HepG2 (cell line): ENCODE measurements around the gene FOXK2. TPM values are rescaled to one million over a fixed set of nuclear protein-coding genes. Genes with fewer than 3 reads are reported as not detected.

Source experiments
- ARNTL ChIP-seq: sonication (generic); formaldehyde crosslinking; IDR thresholded peaks from 2 replicates; pipeline ENCODE4 v1.4.0; 2020; ENCODE audit warnings: mild to moderate bottlenecking, missing genetic modification reagents
- DNMT1 ChIP-seq: sonication (generic); formaldehyde crosslinking; IDR thresholded peaks from 2 replicates; pipeline ENCODE4 v1.5.1; 2020; ENCODE audit warnings: mild to moderate bottlenecking, missing genetic modification reagents
- HNRNPUL1 ChIP-seq: fragments of 200-400 bp; formaldehyde crosslinking; IDR thresholded peaks from 2 replicates; pipeline ENCODE4 v1.6.1; 2017; ENCODE audit warnings: low read depth, mild to moderate bottlenecking, low read length, moderate library complexity
- KMT2A ChIP-seq: sonication (generic); formaldehyde crosslinking; IDR thresholded peaks from 2 replicates; pipeline ENCODE4 v1.4.0; 2020; ENCODE audit warnings: missing genetic modification reagents
- KMT2B ChIP-seq: IDR thresholded peaks from 2 replicates; pipeline ENCODE4 v1.6.1; 2016; ENCODE audit warnings: missing genetic modification reagents, missing compliant biosample characterization
- MTERF4 ChIP-seq: sonication (generic); formaldehyde crosslinking; IDR thresholded peaks from 2 replicates; pipeline ENCODE4 v1.8.0; 2023; ENCODE audit warnings: mild to moderate bottlenecking, missing genetic modification reagents
- NAIF1 ChIP-seq: sonication (generic); formaldehyde crosslinking; IDR thresholded peaks from 2 replicates; pipeline ENCODE4 v1.5.0; 2020; ENCODE audit warnings: mild to moderate bottlenecking, missing genetic modification reagents, borderline replicate concordance
- NFE2L1 ChIP-seq: sonication (generic); formaldehyde crosslinking; IDR thresholded peaks from 2 replicates; pipeline ENCODE4 v1.4.0; 2020; ENCODE audit warnings: missing genetic modification reagents, mild to moderate bottlenecking, borderline replicate concordance
- PCBP2 ChIP-seq: fragments of 200-400 bp; formaldehyde crosslinking; optimal IDR thresholded peaks from 2 replicates; pipeline ENCODE3; 2018; ENCODE audit warnings: low read length, low read depth; ENCODE audit not compliant: poor library complexity, severe bottlenecking
- POGK ChIP-seq: sonication (generic); formaldehyde crosslinking; conservative IDR thresholded peaks from 2 replicates; pipeline ENCODE4 v1.8.0; 2022; ENCODE audit warnings: mild to moderate bottlenecking, moderate library complexity, missing genetic modification reagents
- PTBP1 ChIP-seq: fragments of 200-400 bp; formaldehyde crosslinking; IDR thresholded peaks from 2 replicates; pipeline ENCODE4 v1.6.1; 2018; ENCODE audit warnings: low read length, low read depth; ENCODE audit not compliant: poor library complexity, severe bottlenecking
- RARA ChIP-seq: IDR thresholded peaks from 2 replicates; pipeline ENCODE4 v1.6.1; 2016; ENCODE audit warnings: missing genetic modification reagents, missing compliant biosample characterization
- SMARCE1 ChIP-seq: fragments of 450-650 bp; IDR thresholded peaks from 2 replicates; pipeline ENCODE4 v1.6.1; 2017; ENCODE audit warnings: borderline replicate concordance
- TCF12 ChIP-seq, 2 experiments: fragments of 450-650 bp in 1 of 2; sonication (generic) in 1 of 2; formaldehyde crosslinking in 1 of 2; IDR thresholded peaks; 2 replicates each; pipeline versions ENCODE4 v1.6.1 to v1.8.0; 2017 to 2022; ENCODE audit warnings: antibody characterized with exemption in 1 of 2, mild to moderate bottlenecking in 1 of 2, missing genetic modification reagents in 1 of 2, moderate library complexity in 1 of 2
- U2AF2 ChIP-seq: fragments of 200-400 bp; formaldehyde crosslinking; IDR thresholded peaks from 2 replicates; pipeline ENCODE4 v1.6.1; 2017; ENCODE audit warnings: low read depth, mild to moderate bottlenecking, low read length
- ZFP1 ChIP-seq: IDR thresholded peaks from 2 replicates; pipeline ENCODE4 v1.6.1; 2016
- ZNF205 ChIP-seq: IDR thresholded peaks from 2 replicates; pipeline ENCODE4 v1.6.1; 2018; ENCODE audit warnings: missing biosample characterization, missing genetic modification reagents
- ZNF251 ChIP-seq: sonication (generic); formaldehyde crosslinking; IDR thresholded peaks from 2 replicates; pipeline ENCODE4 v1.9.0; 2021; ENCODE audit warnings: mild to moderate bottlenecking, missing genetic modification reagents
- ZNF282 ChIP-seq: fragments of 450-650 bp; IDR thresholded peaks from 2 replicates; pipeline ENCODE4 v1.6.1; 2018; ENCODE audit not compliant: partially characterized antibody
- ZNF446 ChIP-seq: sonication (generic); formaldehyde crosslinking; IDR thresholded peaks from 2 replicates; pipeline ENCODE4 v1.5.0; 2020; ENCODE audit warnings: mild to moderate bottlenecking, missing genetic modification reagents
- ZNF451 ChIP-seq: sonication (generic); formaldehyde crosslinking; IDR thresholded peaks from 2 replicates; pipeline ENCODE4 v1.5.0; 2020; ENCODE audit warnings: mild to moderate bottlenecking, missing genetic modification reagents
- ZNF570 ChIP-seq: sonication (generic); formaldehyde crosslinking; IDR thresholded peaks from 2 replicates; pipeline ENCODE4 v1.4.0; 2020; ENCODE audit warnings: mild to moderate bottlenecking, missing genetic modification reagents, borderline replicate concordance
- ZNF577 ChIP-seq: sonication (generic); formaldehyde crosslinking; IDR thresholded peaks from 2 replicates; pipeline ENCODE4 v1.4.0; 2020; ENCODE audit warnings: mild to moderate bottlenecking, low read depth, missing genetic modification reagents, borderline replicate concordance
- ZNF703 ChIP-seq: sonication (generic); formaldehyde crosslinking; IDR thresholded peaks from 2 replicates; pipeline ENCODE4 v1.5.1; 2020; ENCODE audit warnings: missing genetic modification reagents, mild to moderate bottlenecking, moderate library complexity, borderline replicate concordance
- ZNF713 ChIP-seq: sonication (generic); formaldehyde crosslinking; IDR thresholded peaks from 2 replicates; pipeline ENCODE4 v1.4.0; 2020; ENCODE audit warnings: mild to moderate bottlenecking, missing genetic modification reagents
- ZNF747 ChIP-seq: sonication (generic); formaldehyde crosslinking; IDR thresholded peaks from 2 replicates; pipeline ENCODE4 v1.8.1; 2023; ENCODE audit warnings: missing genetic modification reagents, mild to moderate bottlenecking, borderline replicate concordance
- polyA plus RNA-seq, 8 experiments: library from polyadenylated mRNA; depleted of rRNA in 3 of 8; stranded (reverse) in 7 of 8; unstranded in 1 of 8; fragments of >200 nt; fragmentation: Illumina TruSeq in 4 of 8; extraction: Trizol in 4 of 8; gene quantifications; 2 replicates each; pipeline versions ENCODE4 v1.2.1 to v1.2.3, GENCODE V29; 2011 to 2016; ENCODE audit warnings: low read depth in 4 of 8, missing spikeins in 1 of 8, mixed read lengths in 1 of 8; ENCODE audit not compliant: insufficient read depth in 1 of 8
- total RNA-seq, 5 experiments: library from RNA; depleted of rRNA; stranded (reverse); fragments of >200 nt; fragmentation: Illumina TruSeq; extraction: Trizol; gene quantifications; 2 replicates each; pipeline ENCODE4 v1.2.3, GENCODE V29; 2016; ENCODE audit warnings: low read depth in 1 of 5

The FOXK2 gene
- total and polyA plus RNA-seq, 2 of the 13 experiments (the other 11 are each of a cell fraction or from before 2014, with no cell fraction given): 67.1 to 67.2 TPM

GRCh38 chr17:82494236-82495055, 25.1 kb upstream of the FOXK2 start (continued):
- 0 out of 2 replicates have a peak, but pooled peaks have one; percentile 14 for TF ChIP-seq ZNF577 (CRISPR knock-in tag)
- TF ChIP-seq ZFP1 (CRISPR knock-in tag): peak; percentile 93; the same call in 1 of the 2 replicates
- TF ChIP-seq ZNF703 (CRISPR knock-in tag): no peak
- peak; percentile 95 for TF ChIP-seq ZNF205 (CRISPR knock-in tag)
- TF ChIP-seq HNRNPUL1: no peak
- peak; percentile 87 for TF ChIP-seq KMT2A (CRISPR knock-in tag)
- TF ChIP-seq NAIF1: no peak
- peak; percentile 88 for TF ChIP-seq KMT2B (CRISPR knock-in tag)
- TF ChIP-seq NFE2L1 (CRISPR knock-in tag): 0 out of 2 replicates have a peak, but pooled peaks have one; percentile 19
- TF ChIP-seq ARNTL (CRISPR knock-in tag): peak; percentile 89
- TF ChIP-seq ZNF446 (CRISPR knock-in tag): no peak
- TF ChIP-seq ZNF747 (CRISPR knock-in tag): peak; percentile 99
- no peak for TF ChIP-seq PCBP2
- TF ChIP-seq ZNF570: 0 out of 2 replicates have a peak, but pooled peaks have one; percentile 23
- TF ChIP-seq PTBP1: no peak
- TF ChIP-seq TCF12 (IDR thresholded peaks at IDR 0.05): no peak
- TF ChIP-seq TCF12 (CRISPR knock-in tag; IDR thresholded peaks at IDR 0.05): no peak; the same call in 1 of the 2 replicates
- no peak for TF ChIP-seq ZNF282
- peak; percentile 92; the same call in 1 of the 2 replicates for TF ChIP-seq MTERF4
- 0 out of 2 replicates have a peak, but pooled peaks have one; percentile 27 for TF ChIP-seq U2AF2
- 0 out of 2 replicates have a peak, but pooled peaks have one; percentile 61 for TF ChIP-seq ZNF713
- TF ChIP-seq RARA: peak; percentile 62
- peak; percentile 94; the same call in 1 of the 2 replicates for TF ChIP-seq ZNF451
- TF ChIP-seq POGK (CRISPR knock-in tag): peak; percentile 89
- no peak for TF ChIP-seq SMARCE1
- TF ChIP-seq DNMT1 (CRISPR knock-in tag): peak; percentile 94; the same call in 1 of the 2 replicates
- no peak for TF ChIP-seq ZNF251 (CRISPR knock-in tag)
